ENCODE data around the gene MYLK2.
A peak's percentile ranks its signal among the peaks of the same experiment; 100 is the strongest.

Gene MYLK2

GRCh38 chr20:31879143-31879987 lies 60.2 kb downstream of the MYLK2 start:
- DNase-seq, result peak; percentile 61

- DNase-seq, result no peak
Observed at GRCh38 chr20:31881945-31882344, 62.8 kb downstream of the MYLK2 start.

GRCh38 chr20:31883829-31884228 lies 64.7 kb downstream of the MYLK2 start:
- no peak for DNase-seq

All from GF-D8 (cell line).